Measurements from ENCODE around the gene PPP1R3D.

The PPP1R3D gene

GRCh38 chr20:59948828-59949720 is 9.0 kb upstream of the PPP1R3D start:
- peak; percentile 39 for DNase-seq (ENCODE audit: low read depth)

DNA sequence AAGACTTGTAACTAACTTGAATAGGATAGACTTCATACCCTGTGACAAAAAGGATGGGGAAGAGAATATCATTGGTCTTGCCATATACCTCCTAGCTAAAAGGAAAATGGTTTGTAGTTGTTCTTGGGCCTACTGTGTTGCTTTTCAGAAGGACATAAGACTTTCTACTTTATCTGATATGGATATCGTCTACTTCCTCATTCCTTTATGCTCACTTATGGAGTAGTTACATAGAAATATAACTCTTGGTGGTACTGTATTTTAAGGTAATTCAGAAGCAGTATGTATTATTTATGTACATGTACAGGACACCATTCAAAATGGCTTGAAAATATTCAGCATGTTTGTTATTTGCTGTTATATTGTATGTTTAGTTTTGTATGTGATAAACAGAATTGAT is 8.1 kb upstream of the PPP1R3D start:
- DNase-seq (ENCODE audit: low read depth), result no peak

- no peak for DNase-seq (ENCODE audit: low read depth)
These were observed 7.3 kb upstream of the PPP1R3D start for GRCh38 chr20:59947376-59947775.

DNA sequence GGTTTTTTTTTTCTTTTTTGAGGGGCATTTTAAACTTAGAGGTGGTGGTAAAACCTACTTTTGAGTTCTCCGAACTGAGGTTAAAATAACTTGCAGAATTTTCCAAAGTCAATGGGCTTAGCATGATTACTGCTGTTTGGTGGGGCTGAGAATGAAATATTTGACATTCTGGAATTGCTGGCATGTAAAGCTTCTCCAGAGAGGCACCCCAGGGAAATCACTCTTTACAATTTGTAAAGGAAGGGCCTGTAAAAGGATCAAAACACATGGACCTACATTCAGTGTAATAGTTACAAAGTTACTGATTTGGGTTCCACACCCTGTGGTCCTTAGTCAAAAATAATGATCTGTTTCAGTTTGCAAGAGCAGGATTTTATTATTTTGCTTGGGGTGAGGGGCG is 5.6 kb upstream of the PPP1R3D start:
- no peak for DNase-seq (ENCODE audit: low read depth)

GRCh38 chr20:59945175-59945574 is 5.1 kb upstream of the PPP1R3D start:
- no peak for DNase-seq (ENCODE audit: low read depth)

DNA sequence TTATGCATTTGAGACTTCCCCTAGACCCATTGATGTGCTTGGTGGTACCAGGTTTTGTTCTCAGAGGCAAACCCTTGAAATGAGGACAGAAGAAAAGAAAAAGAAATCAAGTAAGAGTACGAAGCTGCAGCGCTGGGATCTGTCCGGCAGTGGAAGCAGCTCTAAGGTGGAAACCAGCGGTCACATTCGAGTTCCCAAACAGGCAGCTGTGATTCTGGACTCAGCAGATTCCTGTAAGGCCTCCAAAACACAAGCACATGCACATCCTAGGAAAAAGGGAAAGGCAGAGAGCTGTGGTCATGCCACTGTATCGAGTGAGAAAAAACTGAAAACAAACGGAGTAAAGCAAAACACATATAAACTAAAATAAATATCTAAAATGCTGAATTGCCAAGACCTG is 4.6 kb upstream of the PPP1R3D start:
- DNase-seq (ENCODE audit: low read depth), result no peak

DNA sequence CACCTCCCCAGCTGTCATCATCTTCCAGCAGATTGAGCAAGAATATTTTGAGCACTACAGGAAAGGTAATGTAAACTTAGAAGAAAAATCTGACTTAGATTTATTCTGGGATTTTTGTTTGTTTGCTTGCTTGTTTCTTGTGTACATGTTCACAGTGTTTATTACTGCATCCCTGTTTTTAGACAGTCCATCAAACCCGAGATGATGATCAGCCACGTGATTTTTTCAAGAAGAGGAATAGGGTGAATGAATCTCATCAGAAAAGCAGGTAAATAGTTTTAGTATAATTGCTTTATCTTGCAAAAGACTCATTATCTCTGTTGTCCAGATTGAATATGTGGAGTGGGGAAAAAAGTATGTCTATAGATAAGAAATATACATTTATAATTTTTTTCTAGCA is 2.1 kb upstream of the PPP1R3D start:
- DNase-seq (ENCODE audit: low read depth), result no peak

DNA sequence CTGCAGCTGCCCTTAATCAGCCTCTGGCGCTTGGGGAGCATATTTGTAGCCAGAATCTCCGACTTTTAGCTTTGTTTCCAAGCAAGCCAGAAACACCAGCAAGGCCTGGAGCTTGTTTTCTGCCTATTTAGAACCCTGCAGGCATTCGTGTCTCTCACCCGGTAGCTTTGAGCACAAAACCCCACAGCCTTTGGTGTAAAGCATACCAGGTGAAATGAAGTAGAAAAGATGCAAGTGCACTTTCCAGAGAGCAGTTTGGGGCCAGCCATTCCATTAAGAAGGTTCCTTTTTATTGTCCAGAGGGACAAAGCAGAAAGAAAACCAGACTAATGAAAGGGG is 820 bp upstream of the PPP1R3D start:
- DNase-seq (ENCODE audit: low read depth), result no peak

DNA sequence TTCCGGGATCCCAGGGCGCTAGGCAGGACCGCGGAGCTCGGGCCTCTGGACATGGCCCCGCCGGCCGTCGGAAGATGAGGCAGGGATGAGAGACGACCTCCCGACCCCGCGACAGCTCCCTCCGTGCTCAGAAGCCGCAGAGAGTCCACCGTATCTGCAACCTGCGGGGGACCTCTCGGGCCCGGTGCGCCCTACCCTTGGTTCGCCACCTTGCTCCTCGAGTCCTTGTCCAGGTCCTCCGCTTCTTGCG is 301 bp downstream of the PPP1R3D start:
- DNase-seq (ENCODE audit: low read depth), result no peak

- no peak for DNase-seq (ENCODE audit: low read depth)
These were observed 840 bp downstream of the PPP1R3D start for GRCh38 chr20:59939052-59939878.

DNA sequence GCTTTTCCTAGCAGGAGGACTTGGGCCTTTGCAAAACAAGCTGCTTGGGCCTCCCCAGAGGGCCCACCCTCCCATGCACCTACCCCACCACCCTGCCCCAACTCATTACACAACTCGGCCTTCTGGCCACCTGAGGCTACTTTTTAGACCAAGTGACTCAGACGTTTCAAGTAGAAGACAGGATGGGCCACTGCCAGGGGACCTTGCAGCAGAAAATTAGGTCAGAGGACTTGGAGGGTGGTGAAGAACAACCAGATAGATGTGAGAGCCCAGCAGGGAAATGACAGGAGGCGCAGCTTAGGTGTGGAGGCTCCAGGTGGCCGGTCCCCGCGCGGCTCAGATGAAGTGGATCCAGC is 1.4 kb downstream of the PPP1R3D start:
- peak; percentile 49 for DNase-seq (ENCODE audit: low read depth)

- peak; percentile 58 for DNase-seq (ENCODE audit: low read depth)
These were observed 1.9 kb downstream of the PPP1R3D start for GRCh38 chr20:59938221-59938620.

GRCh38 chr20:59937150-59937549 is 3.0 kb downstream of the PPP1R3D start:
- peak; percentile 11 for DNase-seq (ENCODE audit: low read depth)

- DNase-seq (ENCODE audit: low read depth), result no peak
These were observed 3.7 kb downstream of the PPP1R3D start for GRCh38 chr20:59936409-59936808.

DNA sequence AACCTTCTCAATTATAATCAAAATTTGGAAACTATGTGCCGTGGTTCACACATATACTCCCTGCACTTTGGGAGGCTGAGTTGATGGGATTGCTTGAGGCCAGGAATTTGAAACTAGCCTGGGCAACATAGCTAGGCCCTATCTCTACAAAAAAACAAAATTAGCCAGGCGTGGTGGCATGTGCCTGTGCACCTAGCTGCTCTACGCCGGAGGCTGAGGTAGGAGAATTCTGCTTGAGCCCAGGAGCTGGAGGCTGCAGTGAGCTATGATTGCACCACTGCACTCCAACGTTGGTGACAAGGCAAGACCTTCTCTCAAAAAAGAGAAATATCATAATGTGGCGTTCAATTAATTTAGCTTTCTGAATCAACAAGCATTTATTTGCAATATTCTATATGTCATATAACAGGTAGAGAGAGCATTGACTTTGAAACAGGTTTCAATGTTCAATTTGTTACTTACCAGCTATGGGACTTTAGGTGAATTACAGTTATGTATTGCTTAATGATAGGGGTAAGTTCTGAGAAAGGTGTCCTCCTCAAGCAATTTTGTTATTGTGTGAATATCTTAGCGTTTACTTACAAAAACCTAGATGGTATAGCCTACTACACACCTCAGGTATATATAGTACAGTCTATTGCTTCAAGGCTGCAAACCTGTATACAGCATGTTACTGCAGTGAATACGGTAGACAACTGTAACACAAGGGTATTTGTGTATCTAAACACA is 4.5 kb downstream of the PPP1R3D start:
- no peak for DNase-seq (ENCODE audit: low read depth)

- peak; percentile 62 for DNase-seq (ENCODE audit: low read depth)
These were observed 6.1 kb downstream of the PPP1R3D start for GRCh38 chr20:59933849-59934585.

DNA sequence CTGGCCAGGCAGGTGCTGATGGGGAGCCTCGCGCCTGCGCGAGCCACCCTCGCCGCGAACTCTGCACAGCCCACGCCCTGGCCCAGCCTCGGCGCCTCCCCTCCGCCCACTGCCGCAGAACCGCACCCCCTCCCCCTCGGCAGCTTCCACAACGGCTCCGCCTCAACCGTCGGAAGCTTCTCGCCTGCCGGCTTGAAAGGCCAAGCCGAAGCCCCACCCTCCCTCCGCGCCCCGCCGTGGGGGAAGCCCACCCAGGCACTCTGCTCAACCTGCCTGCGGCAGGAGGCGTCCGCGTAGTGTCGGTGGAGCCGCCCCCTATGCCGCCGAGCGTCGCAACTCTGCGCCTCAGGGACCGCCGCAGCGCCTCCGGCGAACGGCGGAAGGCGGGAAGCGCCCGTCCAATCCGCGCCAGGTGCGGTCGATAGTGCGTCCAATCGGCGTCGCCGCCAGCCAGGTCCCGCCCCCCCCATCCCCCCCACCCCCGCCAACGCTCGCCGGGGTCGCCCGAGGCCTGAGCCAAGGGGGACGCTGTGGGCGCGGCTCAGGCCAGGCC is 6.7 kb downstream of the PPP1R3D start, which contains the start of gene SYCP2:
TSS of gene SYCP2 (minus strand) at position 342 of the 553 bp plus-strand sequence. CDS start 11,224 bp downstream, outside the sequence.
- peak; percentile 41 for DNase-seq (ENCODE audit: low read depth)

DNA sequence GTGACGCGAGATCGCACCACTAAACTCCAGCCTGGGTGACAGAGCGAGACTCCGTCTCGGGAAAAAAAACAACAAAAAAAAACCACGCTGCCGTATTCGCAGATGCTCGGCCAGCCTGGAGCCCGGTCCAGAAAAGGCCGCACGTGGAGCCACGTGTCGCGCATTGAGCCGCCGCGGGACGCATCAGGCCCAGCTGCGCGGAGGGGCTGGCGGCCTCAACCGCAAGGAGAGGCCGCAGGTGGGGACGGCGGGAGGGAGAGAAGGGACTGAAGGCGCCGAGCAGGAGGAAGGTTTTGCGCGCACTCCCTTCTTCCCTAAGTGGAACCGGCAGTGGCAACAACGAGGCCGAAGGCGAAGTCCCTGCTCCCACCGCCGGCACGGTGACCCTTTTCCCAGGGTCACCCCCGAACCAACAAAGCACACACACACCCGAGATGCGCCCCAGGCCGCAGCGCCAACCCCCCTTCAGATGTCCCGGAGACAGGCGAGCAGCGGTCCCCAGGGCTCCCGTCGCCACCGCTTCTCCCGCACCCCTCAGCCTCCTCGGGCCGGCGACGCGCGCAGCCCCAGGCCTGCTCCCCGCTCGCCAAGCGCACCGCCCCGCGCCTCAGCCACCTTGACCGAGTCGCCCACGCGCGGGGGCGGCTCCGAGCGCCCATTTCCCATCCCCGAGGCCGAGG is 7.3 kb downstream of the PPP1R3D start:
- no peak for DNase-seq (ENCODE audit: low read depth)

DNA sequence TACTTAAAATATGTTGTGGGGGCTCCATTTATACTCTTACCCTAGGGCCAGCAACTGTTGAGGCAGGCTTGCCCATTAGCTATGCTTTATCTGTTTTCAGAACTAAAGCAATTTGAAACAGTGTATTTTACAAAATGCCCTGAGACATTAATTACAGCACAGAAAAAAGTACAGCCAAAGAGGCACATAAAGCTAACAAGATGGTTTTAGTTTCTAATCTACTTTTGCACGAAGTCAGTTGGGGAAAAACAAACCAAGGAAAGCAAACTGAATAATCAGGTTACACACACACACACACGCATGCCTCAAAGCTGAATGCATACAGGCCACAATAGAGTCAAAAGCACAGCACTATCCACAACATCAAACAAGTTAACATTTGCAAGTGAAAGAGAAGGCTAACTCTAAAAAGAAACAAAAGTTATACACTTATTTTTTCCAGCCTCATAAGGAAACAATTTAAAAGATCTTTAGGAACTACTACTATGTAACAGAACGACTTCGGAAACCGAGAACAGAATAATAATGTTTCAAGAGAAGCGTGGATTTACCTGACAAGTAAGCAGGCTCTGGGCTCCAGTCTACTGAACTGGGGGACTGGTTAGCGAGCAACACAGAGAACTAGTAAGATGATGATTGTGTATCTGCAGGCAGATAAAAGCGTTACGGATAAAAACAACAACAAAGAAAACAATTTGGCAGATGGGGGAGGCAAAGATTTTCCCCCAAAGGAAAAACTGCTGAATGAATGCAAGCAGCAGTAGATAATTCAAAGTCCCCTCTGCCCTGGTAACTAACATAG is 8.4 kb downstream of the PPP1R3D start:
- DNase-seq (ENCODE audit: low read depth), result no peak

DNA sequence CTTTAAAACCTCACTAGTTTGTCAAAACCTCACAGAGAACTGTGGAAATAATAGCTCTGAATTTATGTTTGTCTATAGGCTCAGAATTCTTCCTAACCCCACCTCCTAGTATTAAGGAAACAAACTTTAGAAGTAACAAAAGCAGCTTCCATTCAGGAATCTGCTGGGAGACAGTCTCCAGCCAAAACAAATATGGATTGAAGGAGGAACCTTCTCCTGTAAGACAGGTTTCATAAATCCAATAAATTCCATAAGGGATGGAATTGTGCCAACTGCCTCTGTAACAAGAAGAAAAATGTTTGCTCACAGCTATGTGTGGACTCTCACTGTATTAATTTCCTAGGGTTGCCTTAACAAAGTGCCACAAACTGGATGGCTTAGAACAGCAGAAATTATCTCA is 14.2 kb downstream of the PPP1R3D start:
- no peak for DNase-seq (ENCODE audit: low read depth)
